Occipital lobe (tissue), 2 donors: Measurements from ENCODE around the gene NRCAM. TPM values are rescaled to one million over a fixed set of nuclear protein-coding genes. Genes with fewer than 3 reads are reported as not detected.

Source experiments
- DNase-seq: peaks from one replicate; lab custom pipeline; 2025; lab: John Stamatoyannopoulos, UW
- total RNA-seq: library from RNA; depleted of rRNA; stranded (reverse); fragments of >200 nt; gene quantifications from one replicate; pipeline ENCODE4 v1.2.3, GENCODE V29; 2014

NRCAM gene
- total RNA-seq, 1 donor from 2014 or later, result 112 TPM

DNA sequence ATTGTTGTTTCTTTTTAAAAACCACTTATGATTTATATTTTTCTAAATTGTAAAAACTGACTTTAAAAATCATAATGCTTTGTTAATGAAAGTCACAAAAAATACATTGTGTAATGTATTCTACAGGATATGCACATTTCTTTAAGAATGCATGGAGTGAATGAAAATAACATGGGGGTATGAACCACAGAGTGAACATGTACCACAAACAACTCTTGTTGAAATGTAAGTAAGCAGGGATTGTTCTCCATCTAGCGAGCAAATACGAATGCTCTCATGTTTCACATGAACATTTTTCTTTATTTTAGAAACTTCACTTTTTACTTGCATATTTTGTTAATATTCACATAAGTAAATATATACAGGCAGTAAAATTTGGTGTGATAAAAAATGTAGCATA lies 290.5 kb downstream of the NRCAM start:
- DNase-seq, result no peak

DNA sequence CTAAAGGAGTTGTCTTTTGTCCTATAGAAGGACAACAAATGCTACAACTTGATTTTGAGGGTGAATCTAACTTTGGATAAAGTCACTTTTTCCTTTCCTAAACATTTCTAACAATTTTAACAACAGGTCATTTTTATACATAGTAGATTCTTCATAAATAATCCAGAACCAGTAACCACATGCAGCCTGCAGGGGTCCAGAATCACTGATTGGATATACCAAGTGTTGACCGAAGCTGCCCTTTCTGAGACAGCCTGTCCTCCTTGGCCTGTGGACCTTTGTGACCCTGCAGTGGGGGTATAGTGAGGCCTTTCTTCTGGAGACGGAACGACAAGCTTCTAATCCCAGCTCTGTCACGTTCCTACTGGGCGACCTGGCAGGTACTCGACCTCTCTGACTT lies 291.3 kb downstream of the NRCAM start:
- DNase-seq, result no peak

DNA sequence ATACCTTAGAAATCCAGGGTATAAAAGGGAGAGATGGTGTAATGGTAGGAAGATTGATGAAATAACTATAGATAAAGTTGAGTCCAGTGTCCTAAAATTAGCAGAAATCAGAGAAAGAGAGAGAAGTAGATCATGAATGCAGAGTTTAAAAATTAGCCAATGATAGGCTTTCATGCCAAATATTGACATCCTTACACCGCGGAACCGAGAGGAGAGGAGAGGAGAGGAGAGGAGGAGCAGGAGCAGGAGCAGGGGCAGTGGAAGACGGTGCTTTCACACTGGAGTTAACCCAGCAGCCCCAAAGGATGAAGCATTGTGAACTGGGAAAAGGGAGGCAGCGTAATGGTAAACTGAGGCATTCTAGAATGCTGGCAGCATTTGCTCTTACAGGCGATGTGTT lies 291.9 kb downstream of the NRCAM start:
- no peak for DNase-seq

DNA sequence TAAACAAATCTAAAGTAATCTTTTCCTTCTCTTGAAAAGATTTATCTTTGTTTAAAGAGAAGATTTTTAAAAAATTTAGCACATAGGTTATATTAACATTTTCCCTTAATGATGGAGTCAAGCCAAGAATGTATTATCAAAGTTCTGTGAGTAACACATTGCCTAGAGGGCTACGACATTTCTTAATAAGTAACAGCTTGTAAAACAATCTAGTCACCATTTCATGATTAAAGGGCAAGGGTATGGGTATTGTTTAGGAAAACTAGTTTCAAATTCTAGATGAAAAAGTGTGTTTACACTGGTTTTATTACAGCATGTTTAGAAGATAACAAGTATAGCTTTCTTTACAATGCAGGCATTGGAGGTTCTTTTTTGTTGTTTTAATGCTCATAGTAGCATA lies 297.5 kb downstream of the NRCAM start:
- DNase-seq, result no peak

DNA sequence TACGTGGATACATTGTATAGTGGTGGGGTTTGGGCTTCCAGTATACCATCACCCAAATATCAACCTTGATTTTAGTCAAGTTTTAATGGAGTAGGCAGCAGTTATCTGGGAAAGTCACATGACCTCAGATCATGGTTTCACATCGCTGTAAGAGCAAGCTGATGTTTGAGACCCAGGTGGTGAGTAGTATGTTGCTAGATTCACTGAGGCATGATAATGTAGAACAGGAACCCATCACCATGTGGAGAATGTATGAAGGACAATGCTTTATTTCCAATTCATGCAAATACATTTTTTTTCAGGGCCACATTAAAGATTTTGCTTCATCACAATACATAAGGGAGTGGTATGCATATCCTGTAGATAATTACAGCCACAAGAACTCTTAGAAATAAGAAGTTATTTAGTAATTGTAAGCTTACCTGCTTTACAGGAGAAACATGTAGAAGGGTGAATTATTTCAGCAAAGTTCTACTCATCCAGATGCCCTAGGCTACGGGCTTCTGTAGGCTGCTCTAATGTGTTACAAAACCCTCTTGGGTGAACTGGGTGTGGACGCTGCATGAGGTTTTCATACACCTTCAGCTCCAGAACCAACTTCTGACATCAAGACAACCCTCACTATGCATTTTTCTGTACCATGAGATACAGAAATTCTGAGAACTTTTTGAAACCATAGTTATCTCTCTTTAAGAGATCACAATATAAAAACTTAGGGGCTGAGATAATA lies 298.5 kb downstream of the NRCAM start:
- DNase-seq, result no peak

DNA sequence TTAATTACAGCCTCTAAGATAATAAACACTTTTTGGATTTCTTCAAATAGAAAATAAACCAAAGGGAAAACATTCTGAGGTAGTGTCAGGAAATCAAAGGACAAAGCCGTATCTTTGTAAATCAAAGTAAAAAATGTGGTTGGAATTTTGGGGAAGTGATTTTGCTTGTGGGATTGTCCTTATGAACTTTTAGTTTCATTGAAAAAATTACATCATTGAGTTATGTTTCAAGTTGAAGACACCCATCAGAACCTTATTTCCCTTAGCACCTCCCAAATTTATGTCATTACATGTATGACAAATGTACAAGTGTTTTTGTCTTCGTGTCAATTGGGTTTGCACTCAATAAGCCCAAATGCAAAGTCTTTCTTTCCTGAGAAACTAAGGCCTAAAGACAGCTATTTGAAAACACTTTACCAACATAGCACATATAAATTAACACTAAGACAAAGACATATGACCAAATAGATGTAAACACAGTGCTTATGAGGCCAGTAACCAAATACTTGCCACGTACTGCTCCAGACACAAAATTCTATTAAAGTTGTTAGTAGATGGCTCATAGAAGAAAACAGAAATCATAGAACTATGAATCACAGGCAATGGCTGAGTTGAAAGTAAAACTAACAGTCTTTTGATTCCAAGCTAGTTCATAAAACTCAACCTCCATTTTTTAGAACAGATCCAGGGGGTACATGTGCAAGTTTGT lies 299.2 kb downstream of the NRCAM start:
- no peak for DNase-seq

DNA sequence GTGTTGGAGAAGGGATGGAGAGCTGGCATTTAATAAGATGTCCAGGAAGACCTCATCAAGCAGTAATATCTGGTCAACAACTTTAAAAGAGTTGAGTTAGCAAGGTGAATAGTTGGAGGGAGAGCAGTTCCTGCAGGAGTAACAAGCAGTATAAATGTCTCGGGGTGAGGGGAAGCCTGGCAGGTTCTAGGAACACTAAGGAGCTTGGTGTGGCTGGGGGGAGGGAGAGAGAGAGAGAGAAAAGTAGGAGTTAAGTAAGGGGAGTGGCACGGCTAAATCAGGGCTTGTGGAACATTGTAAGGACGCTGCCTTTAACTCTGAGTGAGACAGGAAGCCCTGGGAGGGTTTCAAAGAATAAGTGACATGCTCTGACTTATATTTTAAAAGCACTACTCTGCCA lies 304.0 kb downstream of the NRCAM start:
- no peak for DNase-seq

DNA sequence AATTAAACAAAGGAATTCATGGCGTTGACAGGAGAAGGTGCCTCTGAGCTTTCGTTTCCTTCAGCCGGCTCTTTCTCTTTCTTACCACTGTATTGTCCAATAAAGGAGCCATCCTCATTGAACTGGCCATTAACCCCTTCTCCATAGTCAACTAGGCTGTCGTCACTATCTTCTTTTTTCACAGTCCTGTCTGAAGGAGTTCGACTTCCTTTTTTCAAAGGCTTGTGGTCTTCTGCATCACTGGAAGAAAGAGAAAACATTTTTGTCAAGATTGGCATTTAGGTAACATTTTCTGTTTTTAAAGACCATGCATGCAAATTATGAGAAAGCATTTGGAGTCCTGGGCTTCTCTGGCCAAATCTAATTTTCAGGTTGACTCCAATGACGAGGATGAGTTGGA lies 306.3 kb downstream of the NRCAM start:
- no peak for DNase-seq

DNA sequence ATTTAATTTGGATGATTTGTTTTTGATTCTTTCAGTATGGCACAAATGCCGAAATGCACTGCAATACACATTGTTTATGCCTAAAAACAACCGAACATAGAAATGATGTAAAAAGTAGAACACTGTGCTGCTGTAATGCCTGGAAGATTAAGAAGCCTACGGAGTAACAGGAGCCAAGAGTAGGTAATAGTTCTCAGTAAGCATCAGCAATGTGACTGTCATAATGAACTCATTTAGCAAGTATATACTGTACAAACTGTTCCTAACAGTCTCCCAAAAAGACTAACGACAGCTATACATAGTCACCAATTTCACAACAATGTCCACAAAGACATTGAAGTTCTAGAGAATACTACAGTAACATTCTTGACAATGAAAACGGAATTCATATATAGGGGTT lies 307.1 kb downstream of the NRCAM start:
- DNase-seq, result no peak

DNA sequence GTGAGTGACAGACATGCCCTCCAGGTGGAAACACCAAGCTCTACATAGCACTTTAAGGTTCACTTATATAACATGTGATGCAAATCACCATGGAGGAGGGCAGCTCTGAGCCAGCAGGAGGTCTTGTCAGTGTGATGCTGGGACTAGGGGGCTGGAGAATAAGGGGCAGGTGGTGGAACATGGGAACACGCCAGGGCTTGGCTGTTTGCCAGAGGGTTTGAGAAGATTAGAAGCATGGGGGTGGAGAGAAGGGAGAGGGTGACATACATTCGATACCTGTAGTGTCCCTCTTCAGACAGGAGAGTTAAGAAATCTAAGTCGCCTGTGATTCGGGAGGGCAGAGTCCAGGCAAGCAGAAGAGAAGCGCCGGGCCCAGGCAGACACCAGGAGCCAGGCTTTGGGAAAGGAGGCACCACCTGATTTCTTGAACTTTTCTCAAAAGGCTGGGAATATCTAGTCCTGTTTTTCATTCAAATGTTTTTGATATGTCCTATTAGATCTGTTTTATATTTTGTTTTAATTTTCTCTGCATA lies 309.1 kb downstream of the NRCAM start:
- DNase-seq, result no peak

DNA sequence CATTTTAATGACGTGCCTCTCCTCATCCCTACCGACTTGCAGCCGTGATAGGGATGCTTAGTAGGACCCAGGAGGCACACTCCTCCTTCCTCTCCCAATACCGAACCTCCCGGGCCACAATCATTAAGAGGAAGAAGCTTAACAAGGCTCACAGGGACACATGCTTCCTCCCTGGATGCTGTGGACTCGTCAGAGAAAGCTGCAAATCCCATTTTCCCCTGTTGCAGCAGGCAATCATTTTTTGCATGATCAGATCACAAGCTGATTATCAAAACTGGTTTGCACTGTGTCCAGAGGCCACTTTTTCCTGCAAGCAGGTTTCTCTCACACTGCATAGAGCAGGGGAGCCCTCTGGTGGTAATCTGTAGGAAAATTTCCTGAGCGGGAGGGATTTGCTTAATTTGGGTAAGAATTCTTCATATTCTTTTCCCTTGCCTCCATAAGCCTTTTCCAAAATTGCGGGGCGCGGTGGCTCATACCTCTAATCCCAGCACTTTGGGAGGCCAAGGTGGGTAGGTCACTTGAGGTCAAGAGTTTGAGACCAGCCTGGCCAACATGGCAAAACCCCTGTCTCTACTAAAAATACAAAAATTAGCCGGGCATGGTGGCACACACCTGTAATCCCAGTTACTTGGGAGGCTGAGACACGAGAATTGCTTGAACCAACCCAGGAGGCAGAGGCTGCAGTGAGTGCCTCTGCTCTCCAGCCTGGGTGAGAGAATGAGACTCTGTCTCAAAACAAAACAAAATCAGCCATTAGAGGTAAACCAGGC lies 310.0 kb downstream of the NRCAM start:
- DNase-seq, result peak; percentile 63

DNA sequence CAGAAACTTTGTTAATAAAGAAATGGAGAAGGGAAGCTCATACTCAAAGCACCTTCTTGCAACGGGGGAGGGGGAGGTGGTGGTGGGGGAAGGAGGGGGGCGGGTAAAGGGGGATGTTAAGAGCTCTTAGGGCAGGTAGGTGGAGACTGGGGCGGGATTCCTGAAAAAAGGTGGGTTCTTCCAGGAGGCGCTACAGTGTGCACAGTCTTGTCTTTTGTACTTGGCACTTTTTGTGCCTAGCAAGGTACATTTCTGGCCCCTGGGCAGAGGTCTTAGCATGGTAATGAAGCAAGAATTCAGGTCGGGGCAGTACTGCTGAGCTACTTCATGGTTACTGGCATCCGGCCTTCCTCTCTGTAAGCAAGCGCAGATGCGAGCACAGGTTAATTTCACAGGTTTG lies 310.8 kb downstream of the NRCAM start:
- no peak for DNase-seq

DNA sequence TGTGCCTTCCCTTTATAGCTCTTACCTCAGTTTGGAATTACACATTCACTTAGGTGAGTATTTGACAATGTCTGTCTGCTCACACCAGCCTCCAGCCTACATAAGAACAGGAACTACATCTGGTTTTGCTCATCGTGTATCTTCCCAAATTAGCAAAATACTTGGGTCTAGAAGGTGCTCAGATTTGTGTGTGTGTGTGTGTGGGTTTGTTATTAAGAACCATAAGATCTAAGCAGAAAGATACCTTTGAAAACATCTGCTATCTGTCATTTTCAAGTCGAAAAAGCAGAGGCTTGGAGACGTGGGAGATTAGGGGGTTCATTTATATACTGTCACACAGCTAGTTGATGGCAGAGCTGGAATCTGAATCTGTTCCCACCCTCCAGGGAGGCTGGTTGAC lies 311.3 kb downstream of the NRCAM start:
- DNase-seq, result no peak

DNA sequence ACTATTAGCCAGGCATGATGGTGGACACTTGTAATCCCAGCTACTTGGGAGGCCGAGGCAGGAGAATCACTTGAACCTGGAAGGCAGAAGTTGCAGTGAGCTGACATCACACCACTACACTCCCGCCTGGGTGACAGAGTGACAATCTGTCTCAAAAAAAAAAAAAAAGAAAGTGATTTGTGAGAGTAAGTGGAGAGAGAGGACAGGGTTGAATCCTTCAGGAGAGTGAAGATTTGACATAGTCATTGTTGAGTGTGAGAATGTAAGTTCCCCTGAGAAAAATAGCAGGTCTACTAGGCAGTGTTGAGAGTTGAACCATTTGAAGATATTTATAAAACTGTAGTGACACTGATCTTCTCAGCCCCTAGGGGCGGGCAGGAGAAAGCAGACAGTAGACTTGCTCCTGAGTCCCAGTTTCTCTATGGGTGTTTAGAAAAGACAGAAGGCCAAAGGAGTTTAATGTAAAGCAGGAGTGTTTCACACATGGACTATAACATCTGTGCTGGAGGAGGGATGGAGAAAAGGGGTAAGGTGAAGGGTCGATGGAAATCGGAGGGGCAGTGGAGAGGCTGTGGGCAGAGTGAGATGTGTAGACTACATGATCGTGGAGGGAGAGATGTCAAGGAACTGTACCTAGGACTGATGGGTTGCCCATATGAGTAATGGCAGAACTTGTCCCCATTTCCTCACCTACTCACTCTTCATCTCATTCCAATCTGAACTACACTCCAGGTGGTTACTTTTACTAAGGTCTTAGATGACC lies 312.4 kb downstream of the NRCAM start:
- DNase-seq, result no peak

DNA sequence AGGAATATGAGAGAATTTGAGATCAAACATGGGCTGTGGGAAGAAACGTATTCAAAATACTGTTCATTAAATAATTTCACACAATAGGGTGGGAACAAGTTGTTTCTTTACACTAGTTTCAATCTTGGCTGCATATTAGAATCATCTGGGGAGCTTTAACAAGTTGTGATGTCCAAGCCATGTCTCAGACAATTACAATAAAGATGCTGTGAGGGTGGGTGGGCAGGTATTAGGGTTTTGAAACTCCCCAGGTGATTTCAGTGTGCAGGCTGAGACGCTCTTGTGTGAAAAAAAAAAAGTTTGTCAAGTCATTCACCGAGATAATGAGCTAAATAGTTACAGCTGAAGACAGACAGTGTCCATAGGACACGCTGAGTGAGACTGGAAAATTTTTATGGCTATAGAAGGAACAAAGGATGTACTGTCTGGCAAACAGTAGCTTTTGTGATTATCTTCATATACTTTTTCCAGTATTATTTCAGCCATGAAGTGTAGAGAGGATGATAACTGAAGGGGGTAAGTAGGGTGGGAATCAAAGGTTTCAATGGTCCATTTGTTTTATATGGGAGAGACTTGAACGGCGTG lies 313.5 kb downstream of the NRCAM start:
- no peak for DNase-seq

DNA sequence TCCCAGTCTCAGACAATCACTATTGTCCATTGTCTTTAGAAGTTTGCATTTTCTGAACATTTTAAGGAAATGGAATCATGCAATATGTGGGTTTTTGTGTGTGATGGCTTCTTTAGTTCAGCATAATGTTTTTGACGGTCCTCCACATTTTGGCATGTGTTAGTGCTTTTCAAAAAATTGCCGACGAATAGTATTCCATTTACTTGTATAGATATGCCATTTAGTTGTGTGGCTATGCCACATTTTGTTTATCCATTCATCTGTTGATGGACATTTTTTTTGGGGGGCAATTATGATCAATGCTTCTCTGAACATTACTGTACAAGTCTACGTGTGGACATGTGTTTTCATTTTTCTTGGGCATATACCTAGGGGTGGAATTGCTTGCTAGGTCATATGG lies 314.1 kb downstream of the NRCAM start:
- DNase-seq, result no peak

DNA sequence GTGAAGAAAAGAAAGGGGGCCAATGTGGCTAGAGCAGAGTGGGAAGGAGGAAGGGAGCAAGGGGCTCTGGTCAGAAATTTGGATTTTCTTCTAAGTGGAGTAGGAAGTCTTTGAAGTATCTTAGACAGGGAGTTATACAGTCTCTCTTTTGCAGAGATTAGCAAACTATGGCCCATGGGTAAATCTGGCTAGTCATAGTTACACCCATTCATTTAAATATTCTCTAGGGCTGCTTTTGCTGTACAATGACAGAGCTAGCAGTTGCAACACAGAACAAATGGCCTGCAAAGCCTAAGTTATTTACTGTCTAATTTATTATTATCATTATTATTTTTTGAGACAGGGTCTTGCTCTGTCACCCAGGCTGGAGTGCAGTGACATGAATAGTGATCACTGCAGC lies 315.6 kb downstream of the NRCAM start:
- no peak for DNase-seq

DNA sequence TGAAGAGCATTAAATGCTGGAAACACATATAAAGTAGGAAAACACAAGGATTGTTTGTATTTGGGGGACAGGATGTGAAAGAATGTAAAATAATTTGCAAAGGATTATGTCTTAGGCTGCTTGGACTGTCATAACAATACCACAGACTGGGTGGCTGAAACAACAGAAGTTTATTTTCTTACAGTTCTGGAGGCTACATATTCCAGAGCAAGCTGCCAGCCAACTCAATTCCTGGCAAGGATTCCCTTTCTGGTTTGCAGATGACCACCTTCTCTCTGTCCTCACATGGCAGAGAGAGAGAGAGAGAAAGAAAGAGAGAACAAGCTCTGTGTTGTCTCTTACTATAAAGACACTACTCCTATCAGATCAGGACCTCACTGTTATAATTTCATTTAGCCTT lies 317.3 kb downstream of the NRCAM start:
- no peak for DNase-seq

DNA sequence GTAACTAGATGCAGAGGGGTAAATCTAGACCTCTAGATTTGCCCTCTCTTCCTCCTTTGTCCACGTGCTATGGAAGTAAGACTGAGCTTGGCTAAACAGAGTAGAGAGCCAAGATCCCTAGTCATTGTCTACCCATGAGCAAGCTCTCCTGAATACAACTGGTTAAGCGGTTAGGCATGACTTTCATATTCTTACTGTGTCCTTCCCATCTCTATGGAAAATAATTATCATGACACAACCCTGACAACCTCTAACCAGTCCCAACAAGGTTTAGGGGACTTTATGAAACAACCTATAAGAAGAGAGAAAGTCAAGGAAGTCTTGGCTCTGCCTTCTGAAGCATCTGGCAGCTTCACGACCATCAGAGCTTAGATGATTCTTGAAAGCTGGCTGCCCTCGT lies 318.2 kb downstream of the NRCAM start:
- DNase-seq, result no peak

DNA sequence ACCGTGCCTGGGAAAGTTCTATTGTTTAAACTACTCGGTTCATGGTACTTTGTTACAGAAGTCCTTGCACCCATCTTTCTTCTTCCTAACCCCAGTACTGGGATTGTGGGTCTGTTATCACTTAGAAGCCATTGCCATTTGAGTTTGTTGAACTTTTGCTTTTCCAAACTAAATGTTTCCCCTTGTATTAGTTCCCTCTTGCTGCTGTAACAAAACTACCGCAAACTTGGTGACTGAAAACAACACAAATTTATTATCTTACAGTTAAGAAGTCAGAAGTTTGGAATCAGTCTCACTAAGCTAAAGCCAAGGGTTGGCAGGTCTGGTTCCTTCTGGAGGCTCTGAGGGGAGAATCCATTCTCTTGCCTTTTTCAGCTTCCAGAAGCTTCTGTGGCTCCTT lies 319.2 kb downstream of the NRCAM start:
- no peak for DNase-seq

DNA sequence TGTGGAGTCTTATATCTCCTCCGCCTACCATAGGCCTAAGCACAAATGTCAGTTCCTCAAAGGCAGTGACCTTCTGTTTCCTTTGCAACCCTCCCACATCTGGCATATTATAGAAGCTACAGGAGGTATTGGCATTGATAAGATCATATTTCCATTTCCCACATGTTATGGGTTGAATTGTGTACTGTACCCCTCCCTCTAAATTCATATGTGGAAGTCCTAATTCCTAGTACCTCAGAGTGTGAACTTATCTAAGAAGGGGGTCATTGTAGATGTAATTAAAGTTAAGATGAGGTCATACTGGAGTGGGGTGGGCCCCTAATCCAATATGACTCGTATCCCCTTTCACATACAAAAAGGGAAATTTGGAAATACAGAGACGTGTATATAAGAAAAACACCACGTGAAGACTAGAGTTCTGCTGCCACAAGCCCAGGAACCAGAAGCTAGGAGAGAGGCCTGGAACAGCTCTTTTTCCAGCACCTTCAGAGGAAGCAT lies 320.0 kb downstream of the NRCAM start:
- DNase-seq, result no peak
